HG03558 (cell line): ENCODE data around the gene GLYR1.

ENCODE experiments used
- ATAC-seq: cut with Tn5 transposase; IDR thresholded peaks from one replicate; pipeline ENCODE4 v1.9.1; 2021; ENCODE audit warnings: moderate number of reproducible peaks; ENCODE audit not compliant: unreplicated experiment; ENCODE audit errors: extremely low read depth

GLYR1 gene

GRCh38 chr16:4855371-4855770 lies 8.3 kb upstream of the GLYR1 start:
- ATAC-seq = no peak

GRCh38 chr16:4852221-4852872 lies 5.3 kb upstream of the GLYR1 start:
- ATAC-seq = no peak

- ATAC-seq = no peak
These were observed 3.1 kb upstream of the GLYR1 start for GRCh38 chr16:4850211-4850610.

- no peak for ATAC-seq
These were observed 893 bp upstream of the GLYR1 start for GRCh38 chr16:4847774-4848587.

- no peak for ATAC-seq
These were observed 586 bp downstream of the GLYR1 start for GRCh38 chr16:4846503-4846900.

GRCh38 chr16:4840984-4841383 lies 6.1 kb downstream of the GLYR1 start:
- no peak for ATAC-seq

- ATAC-seq = no peak
These were observed 7.1 kb downstream of the GLYR1 start for GRCh38 chr16:4839942-4840341.

- ATAC-seq = no peak
These were observed 9.2 kb downstream of the GLYR1 start for GRCh38 chr16:4837733-4838501.

- ATAC-seq = no peak
These were observed 10.4 kb downstream of the GLYR1 start for GRCh38 chr16:4836727-4837126.

GRCh38 chr16:4833584-4833983 lies 13.5 kb downstream of the GLYR1 start:
- no peak for ATAC-seq

- ATAC-seq = no peak
These were observed 14.3 kb downstream of the GLYR1 start for GRCh38 chr16:4832698-4833343.

- ATAC-seq = no peak
These were observed 15.5 kb downstream of the GLYR1 start for GRCh38 chr16:4831616-4832015.

GRCh38 chr16:4830408-4830807 lies 16.7 kb downstream of the GLYR1 start:
- no peak for ATAC-seq

GRCh38 chr16:4828567-4829321 lies 18.3 kb downstream of the GLYR1 start:
- ATAC-seq = no peak

GRCh38 chr16:4826980-4827379 lies 20.1 kb downstream of the GLYR1 start:
- ATAC-seq = no peak

- ATAC-seq = no peak
These were observed 20.6 kb downstream of the GLYR1 start for GRCh38 chr16:4826526-4826925.

GRCh38 chr16:4825196-4825595 lies 21.9 kb downstream of the GLYR1 start:
- ATAC-seq = no peak

GRCh38 chr16:4820652-4821051 lies 26.4 kb downstream of the GLYR1 start:
- no peak for ATAC-seq

GRCh38 chr16:4814542-4815173 lies 32.4 kb downstream of the GLYR1 start:
- no peak for ATAC-seq
